HG03064 (cell line): Measurements from ENCODE around the gene PLCL2.
"Not testable (repeated sequence)": the region's sequence is repeated elsewhere in the genome, so short reads cannot be mapped to it uniquely, and the experiment has no call there.

Experiments
- ATAC-seq: cut with Tn5 transposase; IDR thresholded peaks from one replicate; pipeline ENCODE4 v1.9.1; 2021; ENCODE audit warnings: low read depth; ENCODE audit not compliant: unreplicated experiment

PLCL2 gene

DNA sequence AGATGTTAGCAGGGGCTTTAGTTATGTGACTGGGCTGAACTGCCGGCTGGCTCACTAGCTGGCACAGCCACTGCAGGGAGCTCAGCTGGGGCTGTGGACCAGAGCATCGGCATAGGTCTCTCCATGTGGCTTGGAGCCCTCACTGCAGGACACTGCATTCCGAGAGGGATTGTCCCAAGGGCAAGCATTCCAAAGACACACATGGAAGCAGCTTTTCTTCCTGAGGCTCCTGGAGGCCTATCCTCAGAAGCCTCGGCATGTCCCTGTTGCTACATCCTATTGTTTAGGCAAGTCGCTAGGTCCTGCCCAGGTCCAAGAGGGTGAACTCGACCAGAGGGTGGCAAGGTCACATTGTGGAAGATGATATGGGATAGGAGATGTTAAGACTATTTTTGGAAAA, 209.8 kb downstream of the PLCL2 start:
- ATAC-seq, result no peak

DNA sequence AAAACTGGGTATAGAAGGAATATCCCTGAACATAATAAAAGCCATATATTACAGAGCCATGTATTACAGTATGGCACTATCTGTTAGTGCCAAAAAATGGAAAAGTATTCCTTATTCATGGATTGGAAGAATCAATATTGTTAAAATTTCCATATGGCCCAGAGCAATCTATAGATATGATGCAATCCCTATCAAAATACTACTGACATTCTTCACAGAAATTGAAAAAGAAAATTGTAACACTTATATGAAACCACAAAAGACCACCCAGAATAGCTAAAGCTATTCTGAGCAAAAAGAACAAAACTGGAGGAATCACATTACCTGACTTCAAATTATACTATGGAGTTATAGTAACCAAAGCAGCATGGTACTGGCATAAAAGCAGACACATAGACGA, 218.8 kb downstream of the PLCL2 start:
- ATAC-seq, result no peak

DNA sequence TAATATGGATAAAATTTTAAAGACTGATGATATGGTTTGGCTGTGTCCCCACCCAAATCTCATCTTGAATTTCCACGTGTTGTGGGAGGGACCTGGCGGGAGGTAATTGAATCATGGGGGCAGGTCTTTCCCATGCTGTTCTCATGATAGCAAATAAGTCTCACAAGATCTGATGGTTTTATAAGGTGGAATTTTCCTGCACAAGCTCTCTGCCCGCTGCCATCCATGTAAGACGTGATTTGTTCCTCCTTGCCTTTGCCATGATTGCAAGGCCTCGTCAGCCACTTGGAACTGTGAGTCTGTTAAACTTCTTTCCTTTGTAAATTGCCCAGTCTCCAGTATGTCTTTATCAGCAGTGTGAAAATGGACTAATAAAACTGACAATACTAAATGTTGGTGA, 222.0 kb downstream of the PLCL2 start:
- ATAC-seq, result not testable (repeated sequence)

DNA sequence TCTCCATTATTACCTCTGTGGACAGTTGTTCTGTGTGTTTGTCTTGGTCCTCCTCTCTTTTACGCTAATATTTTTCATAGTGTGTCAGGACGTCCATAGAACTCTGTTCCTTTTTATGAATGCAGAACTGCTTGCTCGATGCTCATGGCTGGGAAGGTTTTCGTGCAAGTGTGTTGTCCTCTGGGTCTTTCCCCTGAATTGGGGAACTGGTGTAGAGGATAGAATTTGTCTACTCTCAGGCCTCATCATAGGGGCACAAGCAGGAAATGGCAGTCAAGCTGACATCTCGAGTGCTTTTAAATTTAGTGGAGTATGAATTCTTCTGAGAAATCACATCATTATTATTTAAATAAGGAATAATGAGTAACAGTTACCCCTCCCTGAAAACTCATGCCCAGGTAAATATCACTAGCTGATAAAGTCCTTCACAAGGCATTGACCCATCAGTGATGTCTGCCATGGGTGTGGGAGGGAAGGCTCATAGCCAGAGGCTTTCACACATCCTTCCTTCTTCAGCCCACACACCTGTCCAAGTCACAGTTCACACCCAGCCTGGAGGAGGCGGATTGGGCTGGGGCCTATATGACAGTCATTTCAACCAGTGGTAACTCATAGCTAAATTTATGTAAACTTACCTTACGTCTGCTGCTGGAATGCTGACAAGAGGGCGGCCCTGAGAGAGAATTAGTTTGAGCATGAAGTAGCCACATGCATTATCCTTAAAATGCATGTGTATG, 226.1 kb downstream of the PLCL2 start:
- no peak for ATAC-seq

DNA sequence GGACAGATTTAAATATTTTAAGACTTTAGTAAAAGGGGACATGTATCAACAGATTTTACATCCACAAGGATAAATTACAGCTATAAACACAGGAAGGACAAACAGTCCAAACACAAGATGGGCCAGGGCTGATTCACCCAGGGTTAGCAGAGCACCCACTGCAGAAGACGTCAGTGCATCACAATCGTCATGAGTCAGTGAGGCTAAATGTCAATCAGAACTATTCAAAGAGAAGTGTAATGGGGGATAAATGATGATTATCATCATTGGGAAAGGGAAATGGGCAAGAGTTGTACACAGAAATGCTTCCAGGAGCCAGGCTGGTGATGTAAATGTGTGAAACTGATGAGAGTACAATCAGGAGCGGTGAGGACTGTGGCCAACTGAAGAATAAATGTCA, 226.8 kb downstream of the PLCL2 start:
- ATAC-seq, result no peak

DNA sequence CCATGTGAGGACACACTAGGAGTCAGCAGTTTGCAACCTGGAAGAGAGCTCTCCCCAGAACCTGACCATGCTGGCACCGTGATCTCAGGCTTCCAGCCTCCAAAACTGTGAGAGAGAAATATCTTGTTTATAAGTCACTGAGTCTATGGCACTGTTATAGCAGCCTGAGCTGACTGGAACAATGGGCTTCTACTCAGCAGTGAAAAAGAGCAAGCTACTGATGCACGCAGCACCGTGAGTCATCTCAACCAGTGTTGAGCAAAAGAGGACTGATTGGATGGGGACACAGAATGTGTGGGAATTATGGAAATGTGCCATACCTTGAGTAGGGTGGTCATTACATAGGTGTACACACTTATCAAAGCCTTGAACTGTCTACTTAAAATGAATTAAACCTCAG, 230.4 kb downstream of the PLCL2 start:
- no peak for ATAC-seq

DNA sequence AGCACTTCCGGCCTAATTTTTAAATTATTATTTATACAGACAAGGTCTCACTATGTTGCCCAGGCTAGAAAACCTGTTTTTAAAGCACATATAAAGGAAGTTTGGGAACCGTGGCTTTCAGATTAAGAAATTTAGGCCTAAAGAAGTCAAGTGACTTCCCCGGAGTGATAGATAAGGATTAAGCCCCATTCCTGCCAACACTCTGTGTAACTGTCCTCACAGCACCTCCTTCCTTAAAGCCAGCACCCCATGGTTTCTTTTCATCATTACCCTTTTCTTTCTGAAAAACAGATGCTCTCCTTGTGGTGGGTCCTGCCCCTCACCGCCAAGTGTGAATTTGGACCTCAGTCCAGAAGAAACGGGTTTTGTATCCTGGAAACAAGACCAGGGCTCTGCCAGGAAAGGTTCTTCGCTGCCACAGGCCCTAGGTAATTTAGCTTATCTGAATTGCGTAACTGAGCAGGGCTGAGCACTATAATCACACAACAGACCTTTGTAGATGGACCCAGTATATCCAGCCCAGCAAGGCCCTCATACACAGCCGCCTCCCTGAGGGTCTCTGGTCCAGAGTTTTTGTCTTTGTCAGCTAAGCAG, 231.3 kb downstream of the PLCL2 start:
- no peak for ATAC-seq

DNA sequence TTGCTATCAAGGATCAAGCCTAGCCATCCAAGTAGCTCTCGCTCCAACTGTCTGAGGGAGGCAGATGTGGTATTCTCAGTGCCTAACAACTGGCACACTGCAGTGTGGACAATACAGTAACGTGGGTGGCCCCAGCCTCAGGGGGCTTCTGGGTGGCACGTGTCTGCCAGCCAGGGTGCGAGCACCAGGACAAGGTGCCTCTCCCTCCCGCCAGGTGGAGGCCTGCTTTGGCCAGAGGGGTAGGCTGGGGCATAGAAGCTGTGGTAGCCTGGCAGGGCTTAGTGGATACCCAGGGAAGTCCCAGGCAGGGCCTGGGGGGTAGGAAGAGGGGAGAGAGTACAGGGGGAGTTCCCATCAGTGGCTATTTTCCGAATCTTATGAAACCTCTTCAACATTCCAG, 234.0 kb downstream of the PLCL2 start:
- ATAC-seq, result no peak

DNA sequence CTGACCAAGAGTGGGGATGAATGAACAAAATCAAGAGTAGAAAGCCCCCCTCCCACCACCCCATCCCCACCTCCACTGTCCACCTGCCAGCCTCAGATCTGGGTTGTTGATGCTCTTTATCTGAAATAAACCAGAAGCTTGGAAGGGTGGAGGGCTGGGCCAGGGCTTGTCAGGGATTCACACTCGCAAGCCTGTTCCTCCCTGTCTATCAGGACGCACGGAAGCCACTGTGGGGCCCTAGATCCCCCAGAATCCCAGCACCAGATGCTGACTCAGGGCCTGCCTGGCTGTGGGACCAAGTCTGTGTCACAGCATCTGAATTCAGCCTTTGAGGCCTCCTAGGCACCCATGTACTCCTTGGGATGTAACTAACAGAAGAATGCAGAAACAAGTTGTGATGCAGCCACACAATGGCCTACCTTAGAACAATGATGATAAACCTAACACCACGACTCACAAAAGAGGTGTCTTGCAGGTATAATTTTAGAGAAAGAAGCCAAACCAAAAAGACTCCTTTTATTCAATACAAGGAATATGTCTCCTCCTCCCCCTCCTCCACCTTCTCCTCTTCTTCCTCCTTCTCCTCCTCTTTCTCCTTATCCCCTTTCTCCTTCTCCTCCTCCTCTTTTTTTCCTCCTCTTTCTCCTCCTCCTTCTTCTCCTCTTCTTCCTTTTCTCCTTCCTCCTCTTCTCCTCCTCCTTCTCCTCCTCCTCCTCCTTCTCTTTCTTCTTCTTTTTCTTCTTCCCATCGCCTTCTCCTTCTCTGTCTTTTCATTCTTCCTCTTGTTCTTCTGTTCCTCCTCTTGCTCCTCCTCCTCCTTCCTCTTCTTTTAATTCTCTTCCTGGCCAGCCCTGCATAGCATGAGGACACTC, 234.7 kb downstream of the PLCL2 start:
- no peak for ATAC-seq

DNA sequence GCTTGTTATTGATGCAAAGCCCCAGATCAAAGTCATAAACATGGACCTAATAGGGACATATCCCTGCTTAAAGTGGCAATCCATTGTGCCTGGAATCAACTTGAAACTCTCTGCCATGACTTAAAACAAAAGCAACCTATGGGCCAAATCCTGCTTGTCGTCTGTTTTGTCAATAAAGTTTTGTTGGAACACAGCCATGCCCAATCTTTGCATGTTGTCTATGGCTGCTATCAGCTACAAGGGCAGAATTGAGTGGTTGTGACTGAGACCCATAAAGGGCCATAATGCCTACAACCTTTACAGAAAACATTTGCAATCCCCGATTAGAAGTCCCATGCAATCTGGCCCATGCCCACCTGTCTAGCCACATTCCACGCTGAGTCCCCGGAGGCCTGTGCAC, 235.4 kb downstream of the PLCL2 start:
- no peak for ATAC-seq

DNA sequence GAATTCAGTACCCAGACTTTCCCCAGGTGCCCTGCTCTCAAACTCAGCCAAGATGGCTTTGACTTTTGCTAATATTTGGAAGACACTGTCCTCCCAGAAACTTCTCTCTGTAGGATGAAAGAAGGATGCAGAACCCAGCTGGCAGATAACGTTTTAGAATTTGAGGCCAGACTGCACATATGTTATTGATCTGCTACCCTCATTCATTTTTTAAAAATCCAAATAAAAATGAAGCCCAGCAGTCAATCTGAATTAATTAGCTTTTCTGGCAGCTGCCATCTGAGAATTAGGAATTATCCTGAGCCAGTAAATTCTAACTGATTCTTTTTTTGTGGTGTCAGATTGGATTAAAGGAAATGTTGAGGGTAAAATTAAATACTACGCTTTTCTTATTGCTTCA, 236.6 kb downstream of the PLCL2 start:
- no peak for ATAC-seq

DNA sequence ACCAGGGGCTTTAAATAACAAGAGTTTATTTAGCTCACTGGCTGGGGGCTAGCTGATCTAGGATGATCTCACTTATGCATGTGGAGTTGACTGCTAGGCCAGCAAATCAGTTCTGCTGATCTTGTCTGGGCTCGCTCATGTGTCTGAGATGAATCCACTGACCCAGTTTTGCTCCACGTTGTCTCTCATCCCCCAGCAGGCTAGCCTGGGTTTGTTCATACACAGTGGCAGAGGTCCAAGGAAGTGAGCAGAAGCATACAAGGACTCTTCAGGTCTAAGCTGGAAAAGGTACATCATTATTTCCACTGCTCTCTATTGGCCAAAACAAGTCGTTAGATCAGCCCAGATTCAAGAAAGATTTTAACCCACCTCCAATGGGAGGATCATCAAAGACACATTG, 238.0 kb downstream of the PLCL2 start:
- no peak for ATAC-seq

DNA sequence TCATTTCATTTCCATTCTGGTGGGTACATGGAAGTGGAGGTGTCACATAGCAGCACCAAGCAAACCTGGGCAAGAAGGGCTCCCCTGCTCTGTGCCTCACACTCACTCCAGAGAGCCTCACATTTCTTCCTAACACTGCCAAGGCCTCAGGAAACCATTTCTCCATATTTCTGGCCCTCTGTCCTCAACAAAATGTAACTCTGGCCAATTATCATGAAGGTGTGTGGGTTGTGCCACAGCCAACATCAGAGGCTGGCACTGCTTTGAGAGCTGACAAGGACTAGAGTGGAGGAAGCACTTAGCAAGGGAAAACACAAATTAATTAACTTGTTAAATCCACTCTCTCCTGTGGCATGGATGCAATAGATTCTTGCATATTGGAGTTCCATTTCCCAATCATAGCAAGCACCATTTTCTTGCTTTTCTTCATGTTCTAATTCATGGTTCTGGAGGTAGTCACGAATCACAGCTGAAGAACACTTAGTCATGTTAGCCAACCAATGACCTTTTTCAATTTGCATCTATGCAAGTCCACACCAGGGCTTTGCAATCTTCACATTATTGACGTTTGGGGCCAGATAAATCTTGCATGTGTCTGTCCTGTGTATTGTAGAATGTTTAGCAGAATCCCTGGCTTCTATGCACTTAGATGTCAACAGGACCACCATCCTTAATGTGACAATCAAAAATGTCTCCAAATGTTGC, 241.1 kb downstream of the PLCL2 start:
- no peak for ATAC-seq

DNA sequence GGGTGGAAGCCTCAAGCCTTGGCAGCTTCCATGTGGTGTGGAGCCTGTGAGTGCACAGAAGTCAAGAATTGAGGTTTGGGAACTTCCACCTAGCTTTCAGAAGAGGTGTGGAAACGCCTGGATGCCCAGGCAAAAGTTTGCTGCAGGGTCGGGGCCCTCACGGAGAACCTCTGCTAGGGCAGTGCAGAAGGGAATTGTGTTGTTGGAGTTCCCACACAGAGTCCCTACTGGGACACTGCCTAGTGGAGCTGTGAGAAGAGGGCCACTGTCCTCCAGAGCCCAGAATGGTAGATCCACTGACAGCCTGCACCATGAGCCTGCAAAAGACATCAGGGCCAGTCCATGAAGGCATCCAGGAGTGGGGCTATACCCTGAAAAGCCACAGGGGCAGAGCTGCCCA, 243.9 kb downstream of the PLCL2 start:
- ATAC-seq, result not testable (repeated sequence)

DNA sequence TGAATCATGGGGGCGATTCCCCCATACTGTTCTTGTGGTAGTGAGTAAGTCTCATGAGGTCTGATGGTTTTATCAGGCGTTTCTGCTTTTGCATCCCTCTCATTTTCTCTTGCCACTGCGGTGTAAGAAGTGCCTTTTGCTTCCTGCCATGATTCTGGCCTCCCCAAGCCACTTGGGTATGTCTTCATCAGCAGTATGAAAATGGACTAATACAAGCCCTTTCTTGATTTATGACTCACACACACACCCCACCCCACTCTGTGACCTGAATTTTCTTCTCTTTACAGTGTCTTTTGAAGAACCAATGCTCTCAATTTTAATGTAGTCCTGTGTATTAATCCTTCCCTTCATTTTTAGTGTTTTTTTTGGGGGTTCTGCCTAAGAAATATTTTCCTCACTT, 244.8 kb downstream of the PLCL2 start:
- ATAC-seq, result no peak

DNA sequence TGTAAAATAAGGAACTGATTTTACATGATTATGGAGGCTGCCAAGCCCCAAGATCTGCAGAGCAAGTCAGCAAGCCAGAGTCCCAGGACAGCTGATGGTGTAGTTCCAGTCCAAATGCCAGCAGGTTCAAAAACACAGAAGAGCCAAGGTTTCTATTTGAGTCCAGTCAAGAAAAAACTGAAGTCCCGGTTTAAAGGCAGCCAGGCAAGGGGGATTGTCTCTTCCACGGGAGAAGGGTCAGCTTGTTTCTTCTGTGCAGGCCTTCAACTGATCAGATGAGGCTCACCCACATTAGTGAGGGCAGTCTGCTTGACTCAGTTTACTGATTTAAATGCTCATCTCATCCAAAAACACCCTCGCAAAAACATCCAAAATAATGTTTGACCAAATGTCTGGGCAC, 246.2 kb downstream of the PLCL2 start:
- ATAC-seq, result no peak

DNA sequence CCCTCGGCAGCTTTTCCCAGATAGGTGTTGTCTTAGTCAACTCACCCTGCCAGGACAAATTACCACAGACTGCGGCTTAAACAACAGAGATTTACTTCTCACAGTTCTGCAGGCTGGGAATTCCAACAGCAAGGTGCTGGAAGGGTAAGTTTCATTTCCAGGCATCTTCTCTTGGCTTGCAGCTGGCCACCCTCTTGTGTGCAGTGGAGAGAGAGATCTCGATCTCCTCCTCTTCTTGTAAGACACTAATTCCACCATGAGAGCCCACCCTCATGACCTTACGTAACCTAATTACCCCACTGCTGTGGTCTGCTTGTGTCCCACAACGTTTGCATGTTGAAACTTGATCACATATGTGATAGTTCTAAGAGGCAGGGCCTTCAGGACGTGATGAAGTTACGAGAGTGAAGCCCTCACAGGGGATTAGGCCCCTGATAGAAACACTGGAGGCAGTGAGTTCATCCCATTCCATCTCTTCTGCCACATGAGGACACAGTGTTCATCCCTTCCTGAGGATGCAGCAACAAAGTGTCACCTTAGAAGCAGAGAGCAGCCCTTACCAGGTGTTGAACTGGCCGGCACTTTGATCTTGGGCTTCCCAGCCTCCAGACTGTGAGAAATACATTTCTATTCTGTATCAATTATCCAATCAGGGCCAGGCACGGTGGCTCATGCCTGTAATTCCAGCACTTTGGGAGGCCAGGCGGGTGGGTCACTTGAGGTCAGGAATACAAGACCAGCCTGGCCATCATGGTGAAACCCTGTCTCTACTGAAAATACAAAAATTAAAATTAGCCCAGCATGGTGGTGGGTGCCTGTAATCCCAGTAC, 247.7 kb downstream of the PLCL2 start:
- ATAC-seq, result no peak

DNA sequence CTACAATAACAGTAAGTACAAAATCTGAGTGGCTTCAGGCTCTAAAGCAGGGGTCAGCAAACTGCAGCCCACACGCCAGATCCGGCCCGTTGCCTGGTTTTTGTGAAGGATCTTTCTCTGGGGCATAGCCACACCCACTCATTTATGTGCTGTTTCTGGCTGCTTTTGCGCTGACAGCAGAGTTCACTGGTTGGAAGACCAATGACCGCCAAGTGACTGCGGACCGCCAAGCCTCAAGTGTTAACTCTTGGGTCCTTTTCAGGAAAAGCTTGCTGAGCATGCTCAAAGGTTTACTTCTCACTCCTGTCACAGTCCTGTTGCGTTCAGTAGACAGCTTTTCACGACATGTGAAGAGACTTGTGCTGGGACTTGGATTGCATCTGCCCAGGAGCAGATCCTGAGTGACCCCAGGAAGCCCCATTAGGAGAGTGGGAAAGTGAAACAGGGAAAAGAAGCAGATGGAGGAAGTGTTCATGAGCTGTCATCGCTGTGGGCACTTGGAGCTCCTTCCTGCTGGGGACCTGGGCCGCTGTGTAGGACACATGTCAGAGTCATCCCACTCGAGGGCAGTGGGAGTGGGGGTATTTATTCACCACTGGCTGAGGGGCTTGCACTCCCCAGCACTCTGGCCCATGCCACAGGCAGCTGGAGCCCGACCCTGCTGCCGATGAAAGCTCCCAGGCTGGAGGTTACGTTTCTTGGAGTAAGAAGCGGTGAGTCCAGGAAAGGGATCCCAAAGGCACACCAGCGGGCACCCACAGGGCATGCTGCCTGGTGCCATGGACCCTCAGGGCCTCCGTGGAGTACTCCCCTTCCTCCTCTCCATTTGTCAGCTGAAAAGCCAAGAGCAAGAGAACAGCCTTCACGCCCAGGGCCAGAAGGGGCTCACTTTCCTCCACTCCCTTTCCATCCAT, 249.1 kb downstream of the PLCL2 start:
- ATAC-seq, result no peak

DNA sequence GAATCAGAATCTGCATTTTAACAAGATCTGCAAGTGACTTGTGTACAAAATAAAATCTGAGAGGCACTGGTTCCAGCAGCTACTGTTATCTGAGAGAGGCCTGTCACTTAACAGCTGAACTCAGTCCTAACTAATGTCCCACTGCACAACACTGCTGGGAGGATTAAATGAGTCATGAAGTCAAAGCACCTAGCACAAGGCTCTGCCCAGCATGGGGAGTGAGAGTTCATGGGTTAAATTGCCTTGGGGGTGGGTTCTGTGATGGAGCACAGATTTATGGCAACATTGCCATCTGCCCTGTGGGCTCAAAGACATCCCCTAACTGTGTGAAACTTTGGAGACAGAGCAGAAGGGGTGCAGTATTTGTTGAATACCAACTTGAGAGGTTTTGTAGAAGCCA, 250.9 kb downstream of the PLCL2 start:
- no peak for ATAC-seq
